ENCODE results near the gene GPR173. TPM values are rescaled to one million over a fixed set of nuclear protein-coding genes. Genes with fewer than 3 reads are reported as not detected.
A peak's percentile ranks its signal among the peaks of the same experiment; 100 is the strongest.

The GPR173 gene, protein sequence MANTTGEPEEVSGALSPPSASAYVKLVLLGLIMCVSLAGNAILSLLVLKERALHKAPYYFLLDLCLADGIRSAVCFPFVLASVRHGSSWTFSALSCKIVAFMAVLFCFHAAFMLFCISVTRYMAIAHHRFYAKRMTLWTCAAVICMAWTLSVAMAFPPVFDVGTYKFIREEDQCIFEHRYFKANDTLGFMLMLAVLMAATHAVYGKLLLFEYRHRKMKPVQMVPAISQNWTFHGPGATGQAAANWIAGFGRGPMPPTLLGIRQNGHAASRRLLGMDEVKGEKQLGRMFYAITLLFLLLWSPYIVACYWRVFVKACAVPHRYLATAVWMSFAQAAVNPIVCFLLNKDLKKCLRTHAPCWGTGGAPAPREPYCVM
- total RNA-seq: 0.44 and 1.4 TPM in 2 replicates

DNA sequence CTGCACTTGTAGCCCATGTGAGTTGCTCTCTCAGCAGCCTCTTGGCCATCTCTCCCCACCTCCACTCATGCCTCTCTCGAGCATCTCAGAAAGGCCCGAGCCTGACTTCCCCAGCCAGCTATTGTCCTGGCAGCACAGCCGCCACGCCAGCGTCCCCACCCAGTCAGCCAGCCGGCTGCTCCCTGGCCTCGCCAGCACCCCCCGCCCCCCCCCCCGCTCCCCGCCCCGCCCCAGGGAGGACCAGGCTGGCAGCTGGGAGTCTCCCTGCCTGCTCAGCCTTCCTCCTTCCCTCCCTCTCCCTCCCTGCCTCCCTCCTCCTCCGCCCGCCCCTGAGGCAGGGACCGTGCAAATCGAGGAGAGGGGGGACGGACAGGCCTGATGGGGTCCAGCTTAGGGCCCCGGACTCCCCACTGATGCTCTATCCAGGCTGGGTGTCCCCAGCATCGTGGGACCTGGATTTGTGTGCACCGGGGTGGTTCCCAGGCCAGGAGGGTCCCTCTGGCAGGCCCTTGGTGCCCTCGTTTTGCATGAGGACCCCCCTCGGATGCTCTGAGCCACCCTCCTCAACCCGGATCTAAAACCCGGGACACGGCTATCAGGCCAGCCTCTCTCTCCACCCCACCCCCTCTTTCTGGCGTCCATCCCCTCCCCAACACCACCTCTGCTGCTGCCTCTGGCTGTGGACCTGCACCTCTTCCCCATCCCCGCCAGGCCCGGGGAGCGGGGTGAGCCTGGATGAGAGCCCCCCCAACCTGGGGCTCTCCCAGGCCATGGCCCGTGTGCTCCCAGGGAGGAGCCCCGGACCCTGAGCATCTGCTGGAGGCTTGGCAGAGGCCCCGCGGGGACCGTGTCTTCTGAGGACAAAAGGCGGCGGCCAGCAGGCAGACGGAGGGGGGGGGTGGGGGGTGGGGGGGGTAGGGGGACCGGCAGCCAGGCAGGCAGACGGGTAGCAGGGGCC lies at the start of gene GPR173:
GPR173 (plus strand) TSS at position 621 of the 958 bp plus-strand sequence. CDS start 27,833 bp downstream, outside the sequence.
- peak; percentile 40 to 59 for DNase-seq (ENCODE audit: low read depth in 2 of 2)

DNA sequence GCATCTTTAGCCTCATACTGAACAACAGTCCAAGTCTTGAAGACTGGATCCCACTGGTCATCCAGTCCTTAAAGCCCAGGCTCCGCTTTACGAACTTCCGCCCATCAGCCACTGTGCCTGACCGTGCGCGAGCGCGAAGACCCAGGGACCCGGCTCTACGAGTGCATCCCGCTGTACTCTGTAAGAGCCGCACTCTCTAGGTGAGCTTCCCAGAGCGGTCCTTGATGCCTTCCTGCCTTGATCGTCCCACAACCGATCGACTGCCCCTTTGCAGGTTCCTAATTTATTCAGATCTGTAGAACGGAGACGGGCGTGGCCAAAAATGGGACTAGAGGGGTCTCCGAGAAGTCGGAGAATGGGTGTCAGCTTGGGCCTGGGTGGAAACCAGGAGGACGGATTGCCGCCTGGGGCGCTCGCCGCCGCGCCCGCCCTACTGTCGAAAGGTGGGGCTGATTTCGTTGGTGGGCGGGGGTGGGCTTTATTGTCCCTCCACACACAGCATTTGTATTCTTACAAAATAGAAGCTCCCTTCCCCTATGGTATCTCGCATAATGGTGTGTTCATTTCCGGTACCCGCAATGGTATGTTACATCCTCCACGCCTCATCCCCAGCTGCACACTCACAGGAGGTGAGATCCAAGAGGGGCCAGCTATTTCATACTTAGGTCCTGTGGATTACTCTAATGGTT lies 48.0 kb upstream of the GPR173 start:
- no peak for DNase-seq (ENCODE audit: low read depth in 2 of 2)

DNA sequence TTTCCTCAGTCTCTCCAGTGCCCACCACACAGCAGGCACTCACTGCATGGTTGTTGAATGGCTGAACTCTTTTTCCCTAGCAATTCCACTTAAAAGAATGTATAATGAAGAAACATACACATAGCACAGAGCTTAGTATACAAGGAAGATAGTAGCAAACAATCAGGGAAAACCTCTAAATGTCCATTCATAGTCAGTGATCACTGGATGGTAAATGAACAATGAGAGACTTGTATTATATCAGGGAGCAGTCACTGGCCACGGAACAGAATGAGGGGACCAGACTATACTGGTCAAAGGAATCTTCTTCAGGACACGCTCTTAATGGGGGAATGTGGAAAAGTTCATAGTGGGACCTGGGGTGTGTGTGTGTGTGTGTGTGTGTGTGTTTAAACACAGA lies 46.6 kb upstream of the GPR173 start:
- no peak for DNase-seq (ENCODE audit: low read depth in 2 of 2)

DNA sequence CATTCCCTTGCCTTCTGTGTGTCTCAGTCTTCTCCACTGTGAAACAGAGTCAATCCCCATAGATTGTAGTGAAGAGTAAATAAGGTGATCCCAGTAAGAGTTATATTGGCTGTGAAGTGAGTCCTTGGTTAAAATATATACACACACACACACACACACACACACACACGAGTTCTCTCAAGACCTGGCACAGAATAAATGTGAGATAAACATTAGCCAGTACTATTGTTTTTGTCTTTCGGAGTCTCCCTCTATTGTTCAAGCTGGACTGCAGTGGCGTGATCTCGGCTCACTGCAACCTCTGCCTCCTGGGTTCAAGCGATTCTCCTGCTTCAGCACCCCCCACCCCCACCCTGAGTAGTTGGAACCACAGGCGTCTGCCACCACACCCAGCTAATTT lies 45.5 kb upstream of the GPR173 start:
- DNase-seq (ENCODE audit: low read depth in 2 of 2): no peak

DNA sequence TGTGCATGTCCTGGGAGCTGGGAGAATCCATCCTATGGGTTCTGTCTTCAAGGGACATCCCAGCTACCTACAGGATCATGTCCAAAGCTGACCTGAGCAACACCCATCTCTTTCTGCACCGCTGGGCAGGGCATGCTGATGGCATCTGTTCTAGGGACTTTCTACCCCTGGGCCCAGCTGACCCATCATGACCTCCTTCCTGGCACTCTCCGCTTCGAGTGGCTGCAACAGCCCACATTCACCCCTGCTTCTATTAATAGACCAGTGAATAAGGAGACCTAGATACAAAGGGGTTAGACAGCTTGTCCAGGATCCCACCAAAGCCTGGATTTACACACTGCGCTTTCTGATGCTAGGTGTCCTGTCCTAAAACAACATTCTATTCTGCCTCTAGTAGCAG lies 44.6 kb upstream of the GPR173 start:
- DNase-seq (ENCODE audit: low read depth in 2 of 2): no peak

DNA sequence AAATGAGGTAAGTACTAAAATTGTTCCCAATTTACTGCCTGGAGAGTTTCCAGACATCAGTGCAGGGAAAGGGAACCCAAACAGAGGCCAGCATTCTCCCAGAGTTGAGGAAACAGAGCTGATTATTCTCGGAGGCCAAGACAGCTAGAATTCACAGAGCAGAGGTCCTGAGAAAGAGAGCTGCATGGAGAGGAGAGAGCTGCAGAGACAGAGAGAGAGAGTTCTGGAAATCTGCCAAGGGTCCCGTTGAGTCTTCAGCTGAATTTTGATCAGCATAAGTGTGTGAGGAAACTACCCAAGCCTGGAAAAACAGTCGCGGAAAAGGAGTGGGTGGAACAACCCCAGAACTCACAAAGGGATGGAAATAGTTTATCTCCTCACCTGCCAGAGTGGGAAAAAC lies 43.8 kb upstream of the GPR173 start:
- no peak for DNase-seq (ENCODE audit: low read depth in 2 of 2)

DNA sequence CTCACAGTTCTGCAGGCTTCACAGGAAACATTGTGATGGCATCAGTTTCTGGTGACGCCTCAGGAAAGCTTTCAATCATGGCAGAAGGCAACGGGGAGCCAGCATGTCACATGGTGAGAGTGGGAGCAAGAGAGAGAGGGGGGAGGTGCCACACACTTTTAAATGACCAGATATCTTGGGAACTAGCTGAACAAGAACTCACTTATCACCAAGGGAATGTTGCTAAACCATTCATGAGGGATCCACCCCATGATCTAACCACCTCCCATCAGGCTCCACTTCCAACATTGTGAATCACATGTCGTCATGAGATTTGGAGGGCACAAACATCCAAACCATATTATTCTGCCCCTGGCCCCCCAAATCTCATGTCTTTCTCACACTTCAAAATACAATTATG lies 43.3 kb upstream of the GPR173 start:
- DNase-seq (ENCODE audit: low read depth in 2 of 2): no peak

DNA sequence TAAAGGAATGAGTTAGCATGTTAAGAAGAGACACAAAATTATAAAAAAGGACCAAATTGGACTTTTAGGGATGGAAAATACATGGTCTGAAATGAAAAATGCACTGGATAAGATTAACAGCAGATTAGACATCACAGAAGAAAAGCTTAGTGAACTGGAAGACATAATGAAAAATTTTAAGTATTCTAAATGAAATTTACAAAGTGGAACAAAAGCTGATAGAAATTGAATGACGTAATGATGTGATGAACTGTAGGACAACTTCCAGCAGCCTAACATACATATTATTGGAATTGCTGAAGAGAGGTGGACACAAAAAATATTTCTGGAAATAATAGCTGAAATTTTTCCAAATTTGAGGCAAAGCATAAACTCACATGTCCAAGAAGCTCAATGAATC lies 39.6 kb upstream of the GPR173 start:
- no peak for DNase-seq (ENCODE audit: low read depth in 2 of 2)

DNA sequence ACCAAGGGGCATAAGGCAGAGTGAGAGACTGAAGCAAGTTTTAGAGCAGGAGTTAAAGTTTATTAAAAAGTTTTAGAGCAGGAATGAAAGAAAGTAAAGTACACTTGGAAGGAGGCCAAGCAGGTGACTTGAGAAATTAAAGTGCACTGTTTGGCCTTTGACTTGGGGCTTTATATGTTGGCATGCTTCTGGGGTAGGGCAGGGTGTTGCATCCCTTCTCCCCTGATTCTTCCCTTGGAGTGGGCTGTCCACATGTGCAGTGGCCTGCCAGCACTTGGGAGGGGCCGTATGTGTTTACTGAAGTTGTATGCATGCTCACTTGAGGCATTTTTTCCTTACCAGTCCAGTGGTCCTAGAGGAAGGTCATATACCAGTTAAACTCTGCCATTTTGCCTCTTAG lies 35.3 kb upstream of the GPR173 start:
- no peak for DNase-seq (ENCODE audit: low read depth in 2 of 2)

DNA sequence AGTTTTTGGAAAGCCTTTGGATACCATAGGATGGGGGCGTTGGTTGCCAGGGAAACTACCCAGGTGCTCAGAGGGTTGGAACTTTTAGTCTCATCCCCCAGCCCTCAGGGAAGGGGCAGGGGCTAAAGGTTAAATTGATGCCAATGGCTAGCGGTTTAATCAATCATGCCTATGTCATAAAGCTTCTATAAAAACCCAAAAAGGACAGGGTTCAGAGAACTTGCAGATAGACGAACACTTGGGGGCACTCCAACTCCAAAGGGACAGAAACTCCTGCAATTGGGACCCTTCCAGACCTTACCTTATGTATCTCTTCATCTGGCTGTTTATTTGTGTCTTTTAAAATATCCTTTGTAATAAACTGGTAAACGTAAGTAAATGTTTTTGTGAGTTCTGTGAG lies 30.0 kb upstream of the GPR173 start:
- no peak for DNase-seq (ENCODE audit: low read depth in 2 of 2)

DNA sequence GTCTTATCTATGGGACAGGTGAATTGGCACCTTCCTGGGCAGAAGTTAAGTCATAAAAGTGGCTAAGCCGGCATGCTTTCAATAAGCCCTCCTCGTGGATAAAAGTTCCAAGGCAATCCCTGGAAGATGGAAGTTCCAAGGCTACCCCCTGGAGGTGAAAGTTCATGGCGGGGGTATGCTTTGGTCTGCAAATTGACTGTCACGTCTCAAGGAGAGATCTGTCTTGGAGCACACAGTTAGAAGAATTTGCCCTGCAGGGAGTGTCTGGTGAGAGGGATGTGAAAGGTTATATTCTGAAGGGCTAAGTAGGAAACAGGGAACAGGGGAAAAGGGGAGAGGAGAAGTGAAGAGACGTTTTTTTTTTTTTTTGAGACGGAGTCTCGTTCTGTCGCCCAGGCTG lies 26.2 kb upstream of the GPR173 start:
- DNase-seq (ENCODE audit: low read depth in 2 of 2): no peak

DNA sequence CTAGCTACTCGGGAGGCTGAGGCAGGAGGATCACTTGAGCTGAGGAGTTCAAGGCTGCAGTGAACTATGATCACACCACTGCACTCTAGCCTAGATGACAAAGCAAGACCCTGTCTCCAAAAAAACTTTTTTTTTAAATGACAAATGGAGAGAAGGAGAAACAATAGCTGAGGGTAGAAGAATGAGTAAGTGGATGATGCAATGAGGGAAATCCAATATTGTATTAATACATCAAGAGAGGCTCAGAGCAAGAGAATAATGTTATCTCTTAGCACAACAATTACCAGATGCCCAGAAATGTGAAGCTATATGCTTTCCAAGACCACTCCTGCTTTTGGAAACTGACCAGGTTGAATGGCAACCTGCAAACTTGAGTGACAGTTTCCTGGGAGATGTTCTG lies 19.9 kb upstream of the GPR173 start:
- no peak for DNase-seq (ENCODE audit: low read depth in 2 of 2)

DNA sequence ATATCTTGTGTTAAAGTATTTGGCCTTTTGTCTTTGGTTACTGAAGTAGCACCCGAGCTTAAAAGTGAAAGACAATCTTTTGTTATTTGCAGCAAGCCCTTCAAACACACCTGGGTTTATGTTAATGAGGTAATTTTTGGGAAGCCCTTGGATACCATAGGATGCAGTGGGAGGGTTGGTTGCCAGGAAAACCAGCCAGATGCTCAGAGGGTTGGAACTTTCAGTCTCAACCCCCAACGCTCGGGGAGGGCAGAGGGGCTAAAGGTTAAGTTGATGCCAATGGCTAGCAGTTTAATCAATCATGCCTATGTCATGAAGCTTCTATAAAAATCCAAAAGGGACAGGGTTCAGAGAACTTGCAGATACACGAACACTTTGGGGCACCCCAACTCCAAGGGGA lies 17.2 kb upstream of the GPR173 start:
- no peak for DNase-seq (ENCODE audit: low read depth in 2 of 2)

DNA sequence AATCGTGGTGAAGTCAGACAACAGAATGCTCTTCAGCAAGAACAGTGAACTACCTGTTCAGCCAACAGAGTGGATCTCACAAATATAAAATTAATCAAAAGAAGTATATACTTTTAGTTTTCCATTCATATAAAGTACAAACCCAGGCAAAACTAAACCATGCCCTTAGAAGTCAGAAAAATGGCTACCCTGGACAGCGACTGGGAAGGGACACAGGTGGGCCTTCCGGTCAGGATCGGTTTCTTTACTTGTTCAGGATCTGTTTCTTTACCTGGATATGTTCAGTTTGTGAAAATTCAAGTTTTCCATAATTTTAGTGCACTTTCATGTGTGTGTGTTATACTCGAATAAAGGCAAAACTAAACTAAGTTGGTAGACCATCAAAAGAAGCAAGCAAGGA lies 12.4 kb upstream of the GPR173 start:
- DNase-seq (ENCODE audit: low read depth in 2 of 2): no peak

DNA sequence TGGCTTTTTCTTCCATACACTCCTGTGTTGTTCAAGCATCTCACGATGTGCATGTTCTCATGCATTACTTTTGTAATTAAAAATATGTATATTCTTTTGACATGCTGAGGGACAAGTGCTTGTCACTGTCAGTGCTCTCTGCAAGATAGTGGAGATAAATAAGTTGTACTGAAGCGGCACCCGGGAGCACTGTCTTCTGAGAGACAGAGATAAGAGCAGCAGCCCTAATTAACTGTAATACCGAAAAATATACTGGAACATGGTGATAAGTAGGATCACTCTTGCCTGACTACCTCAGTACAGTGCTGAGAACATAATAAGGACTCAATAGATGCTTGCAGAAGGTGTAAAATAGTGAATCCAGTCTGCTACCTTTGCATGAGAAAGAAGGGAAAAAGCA lies 9.4 kb upstream of the GPR173 start:
- DNase-seq (ENCODE audit: low read depth in 2 of 2): no peak

DNA sequence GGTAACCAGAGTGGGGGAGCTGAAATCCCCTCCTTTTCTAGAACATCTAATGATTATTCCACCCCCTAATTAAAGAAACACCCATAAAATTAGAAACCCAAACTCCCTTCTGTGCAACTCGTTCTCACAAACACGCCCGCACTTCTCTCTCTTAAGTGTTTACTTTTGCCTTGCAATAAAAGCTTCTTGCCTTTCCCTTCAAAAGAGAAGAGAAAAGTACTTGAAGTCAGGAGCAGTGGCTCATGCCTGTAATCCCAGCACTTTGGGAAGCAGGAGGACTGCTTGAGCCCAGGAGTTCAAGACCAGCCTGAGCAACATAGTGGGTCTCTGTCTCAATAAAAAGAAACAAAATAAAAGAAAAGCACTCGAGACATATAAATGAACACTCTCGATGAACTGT lies 3.6 kb upstream of the GPR173 start:
- no peak for DNase-seq (ENCODE audit: low read depth in 2 of 2)

DNA sequence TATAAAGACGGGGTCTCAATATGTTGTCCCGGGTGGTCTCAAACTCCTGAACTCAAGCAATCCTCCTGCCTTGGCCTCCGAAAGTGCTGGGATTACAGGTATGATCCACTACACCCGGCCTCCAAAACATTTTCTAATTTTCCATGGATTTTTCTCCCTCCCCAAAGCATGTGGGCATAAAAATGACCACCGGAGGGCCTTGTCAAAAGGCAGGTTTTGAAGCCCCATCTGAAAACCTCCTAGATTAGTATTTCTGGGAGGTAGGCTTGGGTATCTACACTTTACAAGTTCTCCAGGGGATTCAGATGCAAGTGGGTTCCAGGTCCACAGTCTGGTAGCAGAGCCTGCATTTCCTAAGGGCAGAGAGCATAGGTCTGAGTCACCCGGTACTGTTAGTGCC lies 1.4 kb upstream of the GPR173 start:
- DNase-seq (ENCODE audit: low read depth in 2 of 2): peak; percentile 19 to 23

DNA sequence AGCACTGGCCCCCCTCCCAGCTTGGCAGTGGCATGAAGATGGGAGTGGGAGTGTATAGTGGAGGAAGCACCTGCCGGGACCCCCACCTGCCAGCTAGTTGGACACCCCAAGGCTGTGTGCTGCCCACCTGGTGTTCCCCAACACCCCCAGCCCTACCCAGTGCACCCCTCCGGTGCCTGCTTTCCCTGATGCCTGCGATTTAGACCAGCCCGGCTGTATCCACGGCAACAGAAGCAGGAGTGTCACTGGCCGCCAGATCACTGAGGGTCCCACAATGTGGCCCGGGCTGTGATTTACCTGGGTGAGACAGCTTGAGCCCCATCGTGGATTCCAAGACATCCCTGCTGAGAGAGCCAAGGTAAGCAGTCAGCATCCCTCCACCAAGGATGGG lies 533 bp downstream of the GPR173 start:
- no peak for DNase-seq (ENCODE audit: low read depth in 2 of 2)

DNA sequence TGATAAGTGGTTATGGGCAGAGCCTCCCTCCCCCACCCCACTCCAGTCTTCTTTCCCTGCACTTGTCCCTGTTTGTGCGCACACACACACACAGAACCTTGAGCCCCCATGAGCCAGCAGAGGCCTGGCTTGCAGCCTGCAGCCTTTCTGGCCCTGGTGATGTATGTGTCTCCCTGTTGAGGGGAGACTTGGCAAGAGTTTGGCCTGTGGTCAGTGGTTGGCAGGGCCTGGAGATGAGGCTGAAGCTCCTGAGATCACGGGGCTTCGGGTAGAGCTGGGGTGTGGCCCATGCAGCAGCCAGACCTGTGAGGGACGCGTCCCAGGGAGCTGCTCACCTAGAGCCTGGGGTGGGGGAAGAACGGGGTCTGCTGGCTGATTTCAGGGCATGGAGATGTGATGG lies 2.3 kb downstream of the GPR173 start:
- no peak for DNase-seq (ENCODE audit: low read depth in 2 of 2)

DNA sequence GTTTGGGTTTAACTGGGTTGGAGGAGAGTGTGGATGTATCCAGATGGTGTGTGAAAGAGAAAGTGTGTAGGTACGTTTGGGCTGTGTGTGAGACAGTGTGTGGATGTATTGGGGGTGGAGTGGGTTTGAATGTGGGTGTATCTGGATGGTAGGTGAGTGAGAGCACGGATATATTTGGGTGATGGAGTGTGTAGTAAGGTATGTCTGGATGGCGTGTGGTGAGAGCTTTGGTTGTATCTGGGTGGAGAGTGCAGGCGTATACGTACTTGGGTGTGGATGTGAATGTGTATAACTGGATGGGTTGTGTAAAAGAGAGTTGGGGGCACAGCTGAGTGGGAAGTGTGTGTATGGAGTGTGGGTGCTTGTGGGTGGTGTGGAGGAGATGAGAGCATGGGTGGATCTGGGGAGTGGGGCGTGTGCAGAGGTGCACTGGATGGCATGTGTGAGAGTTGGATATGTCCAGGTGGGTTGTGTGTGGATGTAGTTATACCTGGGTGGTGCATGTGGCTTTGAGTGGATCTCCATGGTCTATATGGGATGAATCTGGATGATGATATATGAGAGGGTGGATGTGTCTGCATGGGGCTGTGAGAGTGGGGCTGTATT lies 6.8 kb downstream of the GPR173 start:
- DNase-seq (ENCODE audit: low read depth in 2 of 2): no peak

DNA sequence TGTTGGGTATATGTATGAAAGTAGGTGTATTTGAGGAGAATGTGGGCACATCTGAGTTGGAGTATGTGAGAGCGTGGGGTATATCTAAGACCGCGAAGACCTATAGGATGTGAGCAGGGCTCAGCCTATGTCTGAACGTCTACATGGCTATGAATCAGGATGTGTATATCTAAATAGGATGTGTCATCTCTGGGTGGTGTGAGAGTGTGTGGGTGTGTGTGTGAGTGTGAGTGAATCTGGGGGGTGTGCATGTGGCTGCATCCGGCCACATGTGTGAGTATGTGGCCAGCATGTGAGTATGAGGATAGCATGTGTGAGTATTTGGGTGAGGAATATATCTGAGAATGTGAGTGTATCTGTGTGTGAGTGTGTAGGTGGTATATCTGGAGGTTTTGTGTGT lies 7.7 kb downstream of the GPR173 start:
- DNase-seq (ENCODE audit: low read depth in 2 of 2): no peak

DNA sequence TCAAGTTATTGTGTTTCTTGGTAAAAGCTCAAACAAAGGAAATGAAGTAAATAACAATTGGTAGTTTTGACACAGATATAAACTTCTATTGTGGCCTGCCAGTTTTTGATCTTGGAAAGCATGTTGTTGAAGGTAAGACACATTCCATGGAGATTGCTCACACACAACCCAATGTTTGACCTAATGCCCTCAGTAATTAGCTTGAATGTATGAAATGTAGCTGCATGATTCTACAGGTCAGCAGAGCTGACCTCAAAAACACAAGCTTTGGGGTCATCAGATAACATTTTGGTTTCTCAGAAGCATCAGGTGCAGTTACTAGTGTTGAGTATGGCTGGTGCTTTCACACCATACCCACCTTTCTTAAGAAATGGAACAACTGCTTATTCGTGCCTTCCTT lies 16.5 kb downstream of the GPR173 start:
- DNase-seq (ENCODE audit: low read depth in 2 of 2): peak in 1 of 2 donors; percentile 29
